DMS114 treated with DMSO at 0.1 percent for 48 hours (cell line): Measurements from ENCODE around the gene PHLPP2.
"Not testable (repeated sequence)": the region's sequence is repeated elsewhere in the genome, so short reads cannot be mapped to it uniquely, and the experiment has no call there.

Experiments
- DNase-seq: peaks from one replicate; lab custom pipeline; 2025; ENCODE audit not compliant: unreplicated experiment; lab: John Stamatoyannopoulos, UW

Gene PHLPP2

DNA sequence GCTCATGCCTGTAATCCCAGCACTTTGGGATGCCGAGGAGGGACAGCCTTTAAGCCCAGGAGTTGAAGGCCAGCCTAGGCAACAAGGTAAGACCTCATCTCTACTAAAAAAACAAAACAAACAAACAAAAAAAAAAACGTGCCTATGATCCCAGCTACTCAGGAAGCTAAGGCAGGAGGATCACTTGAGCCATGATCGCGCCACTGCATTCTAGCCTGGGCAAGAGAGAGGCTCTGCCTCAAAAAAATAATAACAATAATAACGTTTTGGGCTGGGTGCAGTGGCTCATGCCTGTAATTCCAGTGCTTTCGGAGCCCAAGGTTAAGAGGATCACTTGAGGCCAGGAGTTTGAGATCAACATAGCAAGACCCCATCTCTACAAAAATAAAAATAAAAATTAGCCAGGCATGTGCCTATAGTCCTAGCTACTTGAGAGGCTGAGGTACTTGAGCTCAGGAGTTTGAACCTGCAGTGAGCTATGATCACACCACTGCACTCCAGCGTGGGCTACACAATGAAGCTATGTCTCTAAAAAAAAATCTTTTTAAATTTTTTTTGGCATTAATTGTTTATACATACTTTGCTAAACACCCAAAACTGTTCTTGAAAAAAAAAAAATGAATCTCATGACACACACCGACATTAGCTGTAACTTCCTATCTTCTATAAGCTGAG, 3.3 kb downstream of the PHLPP2 start:
- no peak for DNase-seq

DNA sequence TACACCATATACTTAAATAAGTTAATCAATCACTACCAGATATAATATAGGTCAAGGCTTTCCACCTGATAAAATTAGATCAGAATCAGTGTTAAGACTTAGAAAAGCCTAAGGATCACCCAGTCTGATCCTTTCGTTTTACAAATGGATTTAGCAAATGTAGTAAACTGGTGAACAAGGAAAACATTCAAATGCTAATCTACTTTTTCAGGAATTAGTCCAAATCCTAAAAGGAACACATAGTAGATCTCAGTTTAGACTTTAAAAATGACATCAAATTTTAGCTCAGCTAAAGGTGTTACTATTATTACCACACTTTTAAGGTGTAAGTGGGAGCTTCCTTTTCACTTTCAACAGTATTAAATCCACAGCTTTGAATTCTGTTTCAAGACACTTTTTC, 12.0 kb downstream of the PHLPP2 start:
- DNase-seq: no peak

DNA sequence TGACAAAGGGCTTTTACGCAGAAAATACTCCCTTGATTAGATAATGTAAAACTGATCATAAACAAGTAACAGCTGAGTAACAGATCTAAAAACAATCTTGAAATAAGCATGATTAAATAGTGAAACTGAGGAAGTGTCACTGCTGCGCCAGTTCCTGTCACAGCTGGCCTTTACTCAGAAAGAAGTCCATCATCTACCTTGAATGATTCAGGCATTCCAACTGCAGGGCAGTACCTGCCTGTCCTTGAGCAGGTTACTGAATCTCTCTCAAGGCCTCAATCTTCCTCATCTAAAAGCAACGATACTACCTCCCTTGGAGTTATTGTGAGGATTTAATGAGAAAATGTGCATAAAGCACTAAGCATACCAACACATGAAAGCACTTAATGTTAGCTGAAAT, 12.7 kb downstream of the PHLPP2 start:
- no peak for DNase-seq

DNA sequence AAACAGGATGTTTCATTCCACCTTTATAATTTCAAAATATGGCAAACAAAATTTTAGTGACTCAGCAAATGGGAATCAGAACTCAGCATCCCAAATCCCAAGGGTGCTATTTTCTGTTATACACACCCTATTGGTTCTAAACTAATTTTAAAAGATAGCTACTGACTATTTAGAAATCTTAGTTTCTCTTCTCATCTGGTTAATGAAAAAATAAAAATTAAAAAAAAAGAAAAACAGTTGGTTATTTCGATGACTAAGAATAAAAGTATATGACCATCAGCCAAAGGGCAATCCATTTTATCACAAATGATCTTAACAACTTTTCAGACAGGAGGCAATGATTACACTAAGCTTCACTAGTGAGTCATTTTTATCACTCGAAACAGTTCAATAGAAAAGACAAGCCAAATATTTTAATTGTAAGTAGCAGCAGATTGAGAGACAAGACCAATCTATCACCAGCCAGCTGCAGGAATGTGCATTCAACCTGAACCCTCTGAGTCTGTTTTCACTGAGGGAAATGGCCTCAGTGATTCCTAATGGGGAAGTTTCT, 15.2 kb downstream of the PHLPP2 start:
- no peak for DNase-seq

DNA sequence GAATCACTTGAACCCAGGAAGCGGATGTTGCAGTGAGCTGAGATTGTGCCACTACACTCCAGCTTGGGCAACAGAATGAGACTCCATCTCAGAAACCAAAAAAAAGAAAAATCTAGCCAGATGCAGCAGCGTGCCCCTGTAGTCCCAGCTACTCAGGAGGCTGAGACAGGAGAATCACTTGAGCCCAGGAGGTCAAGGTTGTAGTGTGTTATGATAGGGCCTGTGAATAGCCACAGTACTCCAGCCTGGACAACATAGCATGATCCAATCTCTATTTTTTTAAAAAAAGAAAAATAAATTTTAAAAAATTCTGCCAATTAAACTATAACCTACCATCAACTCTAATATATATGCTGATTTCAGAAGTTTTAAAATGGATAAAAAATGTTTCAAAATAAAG, 15.8 kb downstream of the PHLPP2 start:
- no peak for DNase-seq

DNA sequence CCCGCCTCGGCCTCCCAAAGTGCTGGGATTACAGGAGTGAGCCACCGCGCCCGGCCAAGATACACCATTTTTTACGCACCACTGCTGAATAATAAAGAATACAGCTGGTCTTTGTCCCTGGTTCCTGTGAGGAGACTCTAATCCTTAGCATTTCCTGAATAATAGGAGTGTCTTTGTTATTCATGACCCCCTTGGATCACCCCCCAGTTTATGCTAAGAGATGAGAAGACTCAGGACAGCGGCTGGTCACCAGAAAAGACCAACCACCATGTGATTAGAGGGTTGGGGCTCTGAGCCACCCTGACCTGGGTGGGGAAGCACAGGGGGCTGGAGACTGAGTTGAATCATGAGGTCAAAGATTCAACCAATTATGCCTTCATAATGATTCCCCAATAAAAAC, 17.3 kb downstream of the PHLPP2 start:
- DNase-seq: no peak

DNA sequence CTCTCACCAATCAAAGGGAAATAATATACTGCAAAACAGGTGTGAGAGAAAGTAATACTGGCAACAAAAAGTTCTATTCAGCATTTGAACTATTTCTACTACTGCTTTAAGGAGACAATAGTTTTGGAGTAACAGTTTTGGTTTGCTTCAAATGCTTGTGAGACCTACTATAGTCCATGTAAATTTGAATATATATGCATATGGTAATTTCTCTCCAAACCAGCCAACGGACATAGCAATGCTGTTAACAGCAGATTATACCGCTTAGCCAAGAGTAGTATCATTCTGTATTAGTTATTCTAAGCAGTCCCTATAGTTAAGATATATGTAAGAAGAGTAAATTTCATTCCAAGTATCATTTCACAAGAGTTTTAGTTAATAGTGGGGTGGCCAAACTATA, 18.5 kb downstream of the PHLPP2 start:
- no peak for DNase-seq

DNA sequence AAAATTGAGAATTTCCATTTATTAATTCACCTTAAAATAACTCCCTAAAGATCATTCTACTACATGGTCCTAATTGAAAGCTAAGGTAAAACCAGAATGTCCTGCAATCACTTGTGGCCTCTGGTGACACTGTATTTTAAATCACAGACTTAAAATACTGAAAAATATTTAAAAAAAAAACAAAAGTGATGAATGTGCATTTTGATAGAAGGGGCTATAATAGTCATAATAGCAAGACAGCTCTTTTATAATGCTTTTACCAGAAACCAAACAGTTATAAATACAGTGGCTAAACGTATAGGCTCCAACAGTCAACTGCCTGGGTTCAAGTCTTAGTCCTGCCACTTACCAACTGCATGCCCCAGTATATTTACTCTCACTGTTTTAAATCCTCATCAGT, 21.2 kb downstream of the PHLPP2 start:
- no peak for DNase-seq

DNA sequence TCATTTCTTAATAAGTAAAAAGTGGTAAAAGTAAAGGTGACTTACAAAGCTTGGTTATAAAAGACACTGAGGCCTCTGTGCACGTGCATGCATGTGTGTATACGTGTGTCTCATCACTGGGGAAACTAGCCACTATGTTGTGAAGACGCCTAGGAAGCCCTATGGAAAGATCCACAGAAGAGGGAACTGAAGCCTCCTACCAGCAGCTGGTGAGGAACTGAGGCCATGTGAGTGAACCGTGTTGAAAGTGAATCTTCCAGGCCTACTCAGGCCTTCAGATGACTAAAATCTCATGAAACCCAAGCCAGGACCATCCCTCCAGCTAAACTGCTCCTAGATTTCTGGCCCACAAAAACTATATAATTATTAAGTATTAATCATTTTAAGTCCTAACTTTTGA, 23.7 kb downstream of the PHLPP2 start:
- DNase-seq: no peak

DNA sequence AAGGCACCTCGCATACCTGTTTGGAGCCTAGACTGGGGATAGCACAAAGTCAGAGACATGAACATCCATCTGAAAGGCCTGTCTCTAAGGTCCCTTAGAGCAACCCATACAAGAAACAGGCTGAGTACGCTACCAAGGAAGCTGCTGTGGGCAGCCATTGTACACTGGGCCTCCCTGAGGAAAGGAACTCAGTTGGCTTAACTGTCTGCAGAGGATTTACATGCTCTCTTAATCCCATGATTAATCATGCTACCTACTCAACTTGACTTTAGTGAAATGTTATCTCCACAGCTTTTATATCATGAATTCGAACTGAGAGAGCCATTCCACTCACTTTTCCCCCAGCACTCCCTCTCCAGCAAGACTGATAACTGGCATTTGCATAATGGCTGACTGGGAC, 26.0 kb downstream of the PHLPP2 start:
- no peak for DNase-seq

DNA sequence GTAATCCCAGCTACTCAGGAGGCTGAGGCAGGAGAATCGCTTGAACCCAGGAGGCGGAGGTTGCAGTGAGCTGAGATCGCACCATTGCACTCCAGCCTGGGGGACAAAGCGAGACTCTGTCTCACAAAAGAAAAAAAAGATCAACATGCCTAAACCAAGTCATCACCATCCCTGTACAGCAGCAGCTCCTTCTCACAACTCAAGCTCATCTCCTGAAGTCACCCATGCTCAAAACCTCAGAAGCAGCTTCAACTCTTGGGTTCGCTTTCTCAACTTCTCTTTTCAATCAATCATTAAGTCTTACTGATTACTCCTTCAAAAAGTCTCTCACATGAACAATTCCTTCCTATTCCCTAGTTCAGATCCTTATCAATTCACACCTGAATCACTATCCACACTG, 31.3 kb downstream of the PHLPP2 start:
- DNase-seq: no peak

DNA sequence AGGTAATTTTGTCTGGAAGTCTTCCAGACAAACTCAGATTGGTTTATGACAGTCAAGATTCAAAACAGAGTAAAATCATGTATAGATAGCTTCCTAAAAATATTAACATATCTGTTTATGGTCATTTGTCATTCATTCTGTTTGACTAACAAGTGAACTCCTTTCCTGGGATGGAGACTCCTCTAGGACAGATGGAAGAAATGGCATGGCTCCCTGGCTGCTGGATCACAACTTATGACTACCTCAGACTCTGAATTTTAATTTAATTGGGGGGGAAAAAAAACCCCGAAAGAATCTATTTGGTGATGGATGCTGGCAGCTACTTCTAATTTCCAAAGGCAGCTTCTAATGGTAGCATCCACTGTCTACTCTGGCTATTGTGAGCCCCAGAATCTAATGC, 34.6 kb downstream of the PHLPP2 start:
- no peak for DNase-seq

DNA sequence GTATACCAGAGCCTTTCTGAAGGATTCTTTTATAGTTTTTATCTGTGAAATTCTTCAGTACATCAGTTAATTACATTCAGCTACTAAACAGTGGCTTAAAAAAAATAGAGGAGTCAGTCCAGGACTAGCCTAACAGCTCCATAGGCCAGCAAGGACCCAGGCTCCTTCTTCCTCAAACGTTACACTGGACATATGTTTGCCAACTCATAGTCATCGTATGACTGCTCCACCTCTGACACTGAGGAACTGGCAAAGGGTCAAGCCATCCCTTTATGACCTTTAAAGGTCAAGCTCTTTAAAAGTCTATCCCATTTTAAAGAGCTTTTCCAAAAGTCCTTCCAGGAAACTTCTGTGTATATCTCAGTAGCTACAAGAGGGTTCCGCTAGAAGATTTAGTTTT, 36.6 kb downstream of the PHLPP2 start:
- no peak for DNase-seq

DNA sequence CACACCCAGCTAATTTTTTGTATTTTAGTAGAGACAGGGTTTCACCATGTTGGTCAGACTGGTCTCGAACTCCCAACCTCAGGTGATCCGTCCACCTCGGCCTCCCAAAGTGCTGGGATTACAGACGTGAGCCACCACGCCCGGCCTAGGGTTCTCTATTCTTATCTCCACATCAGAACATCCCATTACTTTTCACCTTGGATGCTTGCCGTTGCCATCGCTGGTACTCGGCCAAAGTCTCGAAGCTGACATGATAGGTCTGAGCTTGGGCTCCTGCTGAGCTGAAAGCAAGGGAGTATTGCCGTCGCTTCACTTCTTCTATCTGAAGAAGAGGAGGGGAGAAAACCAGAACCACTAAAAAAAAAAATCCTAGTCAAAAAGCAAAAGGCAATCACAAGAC, 40.2 kb downstream of the PHLPP2 start:
- not testable (repeated sequence) for DNase-seq

DNA sequence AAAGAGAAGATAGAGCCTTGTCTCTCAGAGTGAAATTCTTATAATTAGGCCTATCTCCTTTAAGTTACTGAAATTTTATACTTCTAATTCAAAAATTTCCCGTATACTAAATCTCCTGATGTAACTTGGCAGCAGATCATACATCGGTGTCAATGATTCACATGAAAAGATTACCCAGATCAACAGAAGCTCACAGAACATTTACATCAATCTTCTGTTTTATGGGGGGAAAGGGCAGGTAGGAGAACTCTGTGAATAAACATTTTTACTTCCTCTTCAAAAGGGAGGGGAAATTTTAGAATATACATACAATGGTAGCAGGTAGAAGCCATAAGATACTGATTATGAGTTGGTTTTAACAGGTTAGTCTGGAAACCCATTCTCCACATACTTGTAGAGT, 43.1 kb downstream of the PHLPP2 start:
- DNase-seq: no peak

DNA sequence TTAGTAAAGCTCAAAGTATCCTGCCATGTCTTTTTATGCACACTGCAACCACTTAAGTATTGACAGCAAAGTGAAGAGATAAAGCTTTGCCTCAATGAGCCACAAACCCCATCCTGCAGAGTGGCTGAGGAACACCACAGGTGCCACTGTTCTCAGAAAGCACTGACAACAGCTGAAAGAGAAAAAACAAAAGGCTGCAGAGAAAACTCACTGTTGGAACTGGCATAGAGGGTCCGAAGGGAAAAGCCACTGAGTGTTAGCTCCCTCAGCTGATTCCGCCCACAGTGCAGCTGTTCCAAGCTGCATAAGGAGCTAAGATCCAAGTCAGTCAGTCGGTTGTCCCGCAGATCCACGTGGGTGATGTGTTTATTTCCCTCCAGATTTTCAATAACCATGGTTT, 48.3 kb downstream of the PHLPP2 start:
- no peak for DNase-seq

DNA sequence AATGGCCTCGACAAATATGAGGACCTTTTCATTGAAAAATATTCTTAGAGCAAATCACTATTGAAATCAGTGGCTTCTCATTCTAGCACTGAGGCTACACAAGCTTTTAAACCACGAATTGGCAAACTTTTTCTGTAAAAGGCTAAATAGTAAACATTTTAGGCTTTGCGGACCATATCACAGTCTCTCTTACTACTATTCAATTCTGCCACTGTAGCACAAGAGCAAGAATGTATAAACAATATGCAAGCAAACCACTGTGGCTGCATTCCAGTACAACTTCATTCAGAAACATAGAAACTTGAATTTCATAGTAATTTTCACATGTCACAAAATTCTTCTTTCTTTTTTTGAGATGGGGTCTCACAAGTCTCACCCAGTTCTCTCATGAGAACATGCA, 49.1 kb downstream of the PHLPP2 start:
- DNase-seq: no peak

DNA sequence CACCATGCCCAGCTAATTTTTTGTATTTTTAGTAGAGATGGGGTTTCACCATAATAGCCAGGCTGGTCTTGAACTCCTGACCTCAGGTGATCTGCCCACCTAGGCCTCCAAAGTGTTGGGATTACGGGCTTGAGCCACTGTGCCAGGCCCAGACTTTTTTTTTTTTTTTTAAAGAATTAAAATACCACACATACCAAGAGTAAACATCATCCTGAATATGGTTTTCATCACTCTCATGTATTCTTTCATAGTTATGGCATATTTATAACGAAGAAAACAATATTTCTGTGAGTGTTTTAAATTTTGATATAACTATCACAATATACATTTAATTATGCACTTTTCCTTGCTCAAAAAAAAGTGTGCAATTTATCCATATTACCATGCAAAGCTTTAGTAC, 50.3 kb downstream of the PHLPP2 start:
- DNase-seq: no peak

DNA sequence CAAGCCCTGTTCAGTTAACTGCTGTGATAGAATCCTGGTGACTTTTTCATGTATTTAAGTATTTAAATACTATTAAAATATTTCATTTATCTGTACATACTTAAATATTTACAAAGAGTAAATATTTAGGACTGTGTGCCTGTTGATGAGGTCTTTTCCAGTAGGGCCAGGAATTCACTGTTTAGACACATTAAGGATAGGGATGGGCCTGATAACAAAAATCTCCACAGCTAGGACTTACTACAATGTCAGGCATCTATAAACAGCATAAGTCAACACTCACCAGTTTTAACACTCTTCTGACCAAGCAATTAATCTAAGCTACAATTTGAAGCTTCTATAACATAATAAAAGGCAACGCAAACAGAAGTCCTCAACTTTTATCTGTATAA, 50.9 kb downstream of the PHLPP2 start:
- no peak for DNase-seq

DNA sequence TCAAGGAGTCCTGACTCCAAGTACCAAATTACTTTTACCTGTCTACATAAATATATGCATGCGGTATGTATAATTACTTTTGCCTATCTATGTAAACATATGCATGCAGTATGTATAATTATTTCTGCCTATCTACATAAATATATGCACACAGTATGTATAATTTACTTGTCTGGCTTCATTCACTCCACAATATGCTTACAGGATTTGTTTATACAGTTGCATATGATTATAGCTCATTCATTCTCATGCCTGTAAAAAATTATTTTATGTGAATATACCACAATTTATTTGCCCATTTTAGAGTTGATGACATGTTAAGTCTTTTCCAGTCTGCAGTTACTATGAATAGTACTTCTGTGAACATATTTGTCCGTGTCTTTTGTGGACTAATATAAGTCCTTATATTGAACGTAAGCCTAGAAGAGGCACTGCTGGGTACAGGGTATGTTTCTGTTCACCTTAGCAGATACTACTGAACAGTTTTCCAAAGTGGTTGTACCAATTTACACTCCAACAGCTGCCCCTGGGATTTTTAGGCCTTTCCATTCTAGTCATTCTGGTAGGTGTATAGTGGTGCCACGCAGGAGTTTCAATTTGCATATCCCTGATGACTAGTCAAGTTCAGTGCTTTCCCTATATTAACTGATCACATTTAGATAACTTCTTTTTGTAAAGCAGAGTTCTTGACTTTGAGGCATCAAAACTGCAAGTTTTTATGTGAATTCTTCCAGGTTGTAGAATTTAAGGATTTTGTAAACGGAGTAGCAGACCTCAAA, 51.5 kb downstream of the PHLPP2 start:
- DNase-seq: no peak

DNA sequence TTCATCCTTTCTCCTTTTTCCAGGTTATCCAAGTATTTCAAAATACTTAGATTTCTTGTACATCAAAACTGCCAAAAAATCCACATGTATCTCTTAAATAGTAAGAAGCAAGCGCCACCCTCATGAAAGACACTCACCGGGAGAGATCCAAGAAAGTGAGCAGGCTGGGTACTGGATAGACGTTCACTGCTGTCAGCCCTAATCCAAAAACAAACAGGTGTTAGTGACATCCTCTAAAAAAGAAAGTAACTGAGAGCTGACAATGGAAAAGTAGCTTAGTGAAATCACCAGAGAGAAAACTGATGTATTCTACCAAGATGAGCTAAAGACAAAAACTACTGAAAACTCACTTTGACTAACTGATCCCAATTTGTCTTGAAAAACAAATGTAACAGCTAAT, 52.4 kb downstream of the PHLPP2 start:
- no peak for DNase-seq

DNA sequence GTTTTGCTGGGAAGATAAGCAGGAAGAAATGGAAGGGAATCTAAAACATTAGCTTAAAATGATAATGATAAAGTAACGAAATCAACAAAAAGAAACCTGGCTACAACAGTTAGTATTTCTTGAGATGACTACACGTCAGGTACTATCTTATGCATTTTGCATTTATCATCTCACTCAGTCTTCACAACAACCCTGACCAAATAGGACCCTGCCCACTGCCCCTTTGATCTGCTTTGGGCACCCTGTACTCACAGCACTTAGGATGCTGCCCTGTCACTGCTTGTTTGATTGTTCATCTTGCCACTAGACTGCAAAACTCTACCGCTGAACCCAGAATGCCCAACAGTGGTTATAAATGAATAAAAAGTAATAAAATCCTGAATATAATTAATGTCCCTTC, 53.3 kb downstream of the PHLPP2 start:
- DNase-seq: no peak

DNA sequence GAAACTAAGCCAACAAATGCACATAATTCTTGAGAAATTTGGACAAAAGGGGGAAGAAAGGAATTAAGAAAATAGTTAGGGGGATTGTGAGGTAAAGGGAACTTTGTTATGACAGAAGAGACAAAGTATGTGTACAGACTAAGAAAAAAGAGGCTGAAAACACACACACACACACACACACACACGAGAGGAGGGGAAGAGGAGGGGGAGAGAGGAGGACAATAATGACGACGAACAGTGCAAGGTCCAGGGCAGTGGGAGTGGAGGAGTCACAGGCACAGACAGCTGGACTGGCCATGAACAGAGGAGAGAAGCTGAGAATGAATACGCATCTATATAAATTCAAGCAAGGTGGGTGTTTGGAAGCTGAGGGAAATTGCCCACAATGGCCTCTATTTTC, 54.0 kb downstream of the PHLPP2 start:
- no peak for DNase-seq
